GM04504 (cell line): Measurements from ENCODE around the gene MAGED2.
"Not testable (repeated sequence)": the region's sequence is repeated elsewhere in the genome, so short reads cannot be mapped to it uniquely, and the experiment has no call there.

Experiments
- DNase-seq: peaks from one replicate; pipeline ENCODE4 v3.0.0-alpha.2; 2012; ENCODE audit warnings: low read depth

MAGED2 gene, protein sequence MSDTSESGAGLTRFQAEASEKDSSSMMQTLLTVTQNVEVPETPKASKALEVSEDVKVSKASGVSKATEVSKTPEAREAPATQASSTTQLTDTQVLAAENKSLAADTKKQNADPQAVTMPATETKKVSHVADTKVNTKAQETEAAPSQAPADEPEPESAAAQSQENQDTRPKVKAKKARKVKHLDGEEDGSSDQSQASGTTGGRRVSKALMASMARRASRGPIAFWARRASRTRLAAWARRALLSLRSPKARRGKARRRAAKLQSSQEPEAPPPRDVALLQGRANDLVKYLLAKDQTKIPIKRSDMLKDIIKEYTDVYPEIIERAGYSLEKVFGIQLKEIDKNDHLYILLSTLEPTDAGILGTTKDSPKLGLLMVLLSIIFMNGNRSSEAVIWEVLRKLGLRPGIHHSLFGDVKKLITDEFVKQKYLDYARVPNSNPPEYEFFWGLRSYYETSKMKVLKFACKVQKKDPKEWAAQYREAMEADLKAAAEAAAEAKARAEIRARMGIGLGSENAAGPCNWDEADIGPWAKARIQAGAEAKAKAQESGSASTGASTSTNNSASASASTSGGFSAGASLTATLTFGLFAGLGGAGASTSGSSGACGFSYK

GRCh38 chrX:54807524-54808108 is at the start of gene MAGED2:
Gene MAGED2, plus strand, starts transcription at chrX:54807745. Its CDS starts 1,587 bp downstream, at chrX:54809332.
- no peak for DNase-seq

GRCh38 chrX:54758114-54759055 is 49.2 kb upstream of the MAGED2 start:
- DNase-seq = no peak

DNA sequence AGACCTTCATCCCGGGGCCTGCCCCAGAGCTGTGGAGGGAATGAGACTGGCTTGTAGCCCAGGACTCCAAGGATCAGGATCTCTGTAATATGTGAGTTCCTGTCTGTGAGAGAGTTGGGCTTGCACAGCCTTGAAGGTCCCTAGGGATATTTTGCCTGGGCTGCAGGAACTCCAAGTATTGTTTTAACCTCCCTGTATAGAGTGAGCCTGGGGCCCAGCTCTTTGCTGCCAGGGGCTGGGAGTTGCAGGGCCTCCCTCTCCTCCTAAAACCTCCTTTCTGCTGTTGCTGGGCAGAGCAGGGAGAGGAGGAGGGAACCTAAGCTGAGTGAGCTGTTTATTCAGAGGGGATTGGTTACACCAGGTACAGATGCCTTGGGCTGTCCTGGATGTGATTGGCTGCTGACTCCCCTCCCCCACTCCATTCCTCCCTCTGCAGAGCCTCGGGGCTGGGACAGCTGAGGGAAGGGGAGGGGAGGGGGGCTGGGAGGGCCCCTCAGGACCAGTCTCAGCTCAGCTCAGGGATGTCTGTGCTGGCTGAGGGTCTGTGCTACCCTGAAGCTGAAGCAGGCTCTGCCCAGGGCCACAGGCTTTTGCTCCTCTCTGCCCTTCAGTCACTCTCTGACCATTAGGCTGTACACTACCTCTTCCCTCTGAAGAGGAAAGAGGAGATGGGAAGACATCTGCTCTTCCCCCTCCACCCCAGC is 33.0 kb upstream of the MAGED2 start:
- not testable (repeated sequence) for DNase-seq

DNA sequence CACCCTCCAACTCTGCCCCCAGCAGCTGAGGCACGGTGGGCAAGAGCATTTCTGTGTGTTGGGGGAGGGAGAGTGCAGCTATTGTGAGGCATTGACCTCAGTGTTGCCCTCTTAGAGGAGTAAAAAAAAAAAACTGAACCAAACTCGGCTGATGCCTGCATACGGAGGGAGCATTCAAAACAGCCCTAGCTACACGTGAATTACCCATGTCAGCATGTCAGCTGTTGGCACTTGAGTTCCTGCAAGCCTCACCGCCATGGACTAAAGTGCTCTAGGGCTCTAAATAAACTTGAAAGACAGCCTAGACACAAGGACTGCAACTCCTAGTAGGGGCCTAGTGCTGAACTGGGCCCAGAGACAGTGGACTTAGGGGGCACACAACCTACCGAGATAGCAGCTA is 31.5 kb upstream of the MAGED2 start:
- DNase-seq = no peak

GRCh38 chrX:54776987-54777672 is 30.4 kb upstream of the MAGED2 start:
- no peak for DNase-seq

DNA sequence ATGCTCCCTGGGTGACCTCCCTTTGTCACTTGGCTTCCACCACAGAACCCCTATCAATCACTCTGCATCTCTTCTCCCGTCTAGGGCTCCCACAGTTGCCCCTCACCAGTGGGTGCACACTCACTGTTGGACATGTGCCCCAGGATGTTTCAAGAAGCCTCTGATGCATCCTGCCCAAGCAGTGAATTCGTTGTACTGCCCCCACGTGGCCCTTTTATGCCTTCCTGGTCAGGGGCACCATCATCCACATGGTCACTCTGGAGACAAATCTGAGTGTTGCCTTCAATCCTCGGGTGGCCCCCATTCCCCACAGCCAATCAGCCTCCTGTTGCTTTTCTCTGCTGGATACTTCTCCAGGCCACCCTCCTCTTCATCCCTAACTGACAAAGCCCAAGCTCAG is 21.6 kb upstream of the MAGED2 start:
- DNase-seq = no peak

DNA sequence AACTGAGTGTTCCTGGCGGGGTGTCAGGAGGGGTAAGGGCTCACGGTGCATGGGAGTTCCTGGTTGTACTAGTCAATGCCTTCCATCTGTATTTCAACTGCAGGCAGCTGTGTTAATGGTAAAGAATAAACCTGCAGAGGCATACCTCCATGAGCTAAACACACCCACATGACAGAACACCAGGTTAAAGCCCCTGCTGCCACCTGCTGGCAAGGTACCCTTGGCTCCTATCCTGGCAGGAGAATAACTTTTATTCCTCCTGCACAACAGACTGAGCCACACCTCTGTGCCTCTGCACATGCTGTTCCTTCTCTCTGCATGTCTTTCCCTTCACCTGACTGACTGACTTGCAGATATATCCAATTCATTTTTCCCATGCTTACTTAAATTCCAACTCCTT is 20.6 kb upstream of the MAGED2 start:
- DNase-seq = no peak

- no peak for DNase-seq
These were observed 19.1 kb upstream of the MAGED2 start for GRCh38 chrX:54788446-54788845.

DNA sequence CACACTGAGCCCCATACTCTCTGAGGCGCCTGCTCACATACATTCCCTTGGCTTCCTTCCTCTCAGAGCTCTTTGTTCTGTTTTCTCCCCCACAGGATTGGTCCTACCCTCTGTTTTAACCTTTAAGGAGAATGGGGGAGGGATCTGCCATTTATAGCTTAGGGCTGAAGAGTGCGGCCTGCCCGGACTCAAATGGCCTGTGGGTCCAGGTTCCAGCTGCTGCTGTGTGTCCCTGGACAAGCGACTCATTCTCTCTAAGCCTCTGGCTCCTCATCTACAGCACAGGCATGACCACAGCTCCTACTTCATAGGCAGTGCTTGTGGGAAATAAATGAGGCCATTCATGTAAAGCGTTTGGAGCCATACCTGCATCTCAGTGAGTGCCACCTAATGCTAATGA is 18.1 kb upstream of the MAGED2 start:
- DNase-seq = not testable (repeated sequence)

DNA sequence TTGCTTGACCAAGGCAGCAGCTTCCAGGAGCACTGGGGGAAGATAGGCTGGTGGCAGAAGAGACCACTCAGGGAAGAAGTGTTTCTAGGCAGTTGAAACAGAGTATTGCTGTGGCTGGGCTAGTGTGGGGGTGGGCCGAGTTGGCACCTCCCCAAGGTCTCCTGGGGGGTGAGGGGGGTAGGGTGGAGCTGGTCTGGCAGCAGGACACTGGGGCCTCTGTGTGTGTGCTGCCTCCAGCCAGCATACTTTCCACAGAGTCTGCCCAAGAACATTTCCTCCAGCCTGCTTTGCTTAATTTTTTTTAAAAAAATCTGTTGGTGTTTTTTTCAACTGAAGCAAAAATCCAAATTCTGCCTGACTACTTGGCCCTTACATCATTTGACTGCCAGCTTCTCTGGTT is 13.5 kb upstream of the MAGED2 start:
- DNase-seq = no peak

DNA sequence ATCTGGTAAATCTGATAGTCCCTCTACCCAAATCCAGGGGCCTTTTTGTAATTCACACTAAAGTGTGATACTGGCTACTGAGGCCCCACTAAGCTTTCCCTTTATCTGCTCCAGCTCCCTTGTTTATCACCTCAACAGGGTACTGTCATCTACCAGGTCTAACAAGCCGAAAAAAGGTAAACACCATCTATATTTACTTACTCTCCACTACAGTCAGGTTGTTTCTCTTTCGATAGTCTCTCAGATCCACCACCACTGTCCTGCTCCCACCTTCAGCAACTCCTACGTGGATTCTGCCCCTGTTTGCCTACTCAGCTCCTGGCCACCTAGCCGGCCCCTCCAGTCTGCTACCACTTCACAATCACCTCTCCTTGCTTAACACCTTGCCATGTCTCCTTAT is 12.8 kb upstream of the MAGED2 start:
- DNase-seq = no peak

GRCh38 chrX:54798137-54798536 is 9.4 kb upstream of the MAGED2 start, which contains the start of gene ITIH6:
Gene ITIH6, minus strand, starts transcription at chrX:54798255. Its CDS starts 45 bp downstream, at chrX:54798210.
- DNase-seq = no peak

GRCh38 chrX:54799046-54799445 is 8.5 kb upstream of the MAGED2 start:
- DNase-seq = no peak

GRCh38 chrX:54808109-54808604 is 612 bp downstream of the MAGED2 start:
- DNase-seq = peak; percentile 8

DNA sequence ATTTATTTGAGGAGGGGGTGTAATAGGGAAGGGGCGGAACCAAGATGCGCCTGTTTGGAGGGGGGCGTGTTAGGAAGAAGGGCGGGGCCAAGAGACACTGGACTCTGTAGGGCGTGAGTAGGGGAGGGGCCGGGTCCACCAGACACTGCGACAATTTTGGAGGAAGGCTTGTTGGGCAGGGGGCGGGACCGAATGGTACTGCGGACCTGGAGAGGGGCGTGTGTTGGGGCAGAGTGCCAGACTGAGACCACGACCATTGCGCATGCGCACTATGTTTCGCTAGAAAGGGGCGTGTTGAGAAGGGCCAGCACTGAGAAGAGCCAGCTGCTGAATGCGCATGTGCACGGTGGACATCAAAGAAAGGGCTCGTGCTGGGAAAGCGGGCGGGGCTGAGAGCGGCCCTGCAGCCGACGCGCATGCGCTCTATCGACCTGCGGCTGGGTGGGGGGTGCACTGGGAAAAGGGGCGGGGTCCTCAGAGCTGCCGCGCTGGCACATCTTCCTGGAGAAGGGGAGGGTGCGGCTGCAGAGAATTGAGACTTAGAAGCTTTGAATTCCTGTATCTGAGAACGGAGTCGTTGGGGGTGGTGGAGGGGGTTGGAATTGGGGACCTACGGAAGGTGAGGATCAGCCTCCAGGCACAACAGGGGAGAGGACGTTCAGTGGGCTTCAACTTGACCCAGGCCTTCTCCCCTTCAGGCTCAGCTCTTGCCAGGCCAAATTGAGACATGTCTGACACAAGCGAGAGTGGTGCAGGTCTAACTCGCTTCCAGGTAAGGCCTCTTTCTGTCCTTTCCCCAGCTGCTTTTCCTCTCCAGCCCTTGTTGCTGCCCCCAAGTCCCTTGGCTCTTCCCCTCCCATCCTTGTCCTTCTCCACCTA is 1.3 kb downstream of the MAGED2 start:
- peak; percentile 89 for DNase-seq

- DNase-seq = no peak
These were observed 3.0 kb downstream of the MAGED2 start for GRCh38 chrX:54810532-54810931.

DNA sequence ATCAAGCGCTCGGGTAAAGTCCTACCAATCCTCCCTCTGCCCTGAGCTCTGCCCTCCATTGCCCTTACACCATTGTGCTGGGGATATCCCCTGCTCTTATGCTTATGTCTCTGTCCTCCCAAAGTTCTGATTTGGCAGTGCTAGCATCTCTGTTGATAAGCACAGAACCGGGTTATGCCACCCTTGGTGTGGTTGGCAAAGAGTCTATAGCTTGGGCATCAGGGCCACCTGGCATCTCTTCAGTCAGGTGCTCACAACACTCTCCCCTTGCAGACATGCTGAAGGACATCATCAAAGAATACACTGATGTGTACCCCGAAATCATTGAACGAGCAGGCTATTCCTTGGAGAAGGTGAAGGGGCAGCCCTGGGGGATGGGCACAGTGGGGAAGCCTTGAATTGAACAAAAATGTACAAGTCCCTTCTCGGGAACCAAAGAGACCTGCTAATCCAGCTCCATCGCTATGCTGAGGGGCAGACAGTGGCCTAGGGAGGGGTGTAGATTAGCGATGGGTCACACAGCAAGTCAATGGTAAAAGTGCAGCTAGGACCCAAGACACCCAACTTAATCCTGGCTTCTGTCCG is 3.8 kb downstream of the MAGED2 start:
- no peak for DNase-seq

GRCh38 chrX:54812306-54812705 is 4.8 kb downstream of the MAGED2 start:
- no peak for DNase-seq

DNA sequence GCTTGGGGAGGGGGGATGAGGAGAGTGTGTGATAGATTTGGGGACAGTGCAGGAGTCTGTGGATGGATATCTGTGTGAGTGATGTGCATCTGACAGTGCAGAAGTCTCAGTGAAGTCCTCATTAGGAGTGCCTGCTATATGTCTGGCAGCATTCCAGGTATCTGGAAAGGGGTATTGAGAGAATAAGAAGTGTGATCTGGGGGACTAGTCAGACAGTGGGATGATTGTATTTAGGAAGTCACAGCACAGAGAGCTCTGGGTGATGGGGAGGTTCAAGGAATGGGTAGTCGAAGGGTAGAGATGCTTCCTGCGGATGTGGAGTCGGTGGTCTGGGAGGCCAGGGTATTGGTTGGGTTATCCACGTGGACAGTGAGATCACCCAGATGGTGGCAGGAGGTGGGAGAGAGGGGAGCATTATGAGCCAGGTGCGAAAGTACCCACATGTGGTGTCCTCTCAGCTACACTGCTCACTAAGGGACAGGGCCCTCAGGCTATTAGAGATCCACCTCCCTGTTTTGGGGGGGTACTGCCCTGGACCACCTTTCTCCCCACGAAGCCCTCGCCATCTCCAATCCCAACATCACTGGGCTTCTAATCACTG is 9.8 kb downstream of the MAGED2 start:
- DNase-seq = no peak
